HG02870 (cell line): Measurements from ENCODE around the gene RRAD.
"Not testable (repeated sequence)": the region's sequence is repeated elsewhere in the genome, so short reads cannot be mapped to it uniquely, and the experiment has no call there.

Source experiments
- ATAC-seq: cut with Tn5 transposase; IDR thresholded peaks from one replicate; pipeline ENCODE4 v1.9.1; 2021; ENCODE audit warnings: mild to moderate bottlenecking, moderate library complexity; ENCODE audit not compliant: unreplicated experiment

The RRAD gene

GRCh38 chr16:66901626-66902025, 23.7 kb downstream of the RRAD start:
- no peak for ATAC-seq

- ATAC-seq = no peak
These were observed 24.5 kb downstream of the RRAD start for GRCh38 chr16:66900721-66901441.

- ATAC-seq = no peak
These were observed 25.2 kb downstream of the RRAD start for GRCh38 chr16:66899945-66900710.

- ATAC-seq = no peak
These were observed 25.9 kb downstream of the RRAD start for GRCh38 chr16:66899310-66899944.

GRCh38 chr16:66898933-66899309, 26.4 kb downstream of the RRAD start:
- ATAC-seq = no peak

DNA sequence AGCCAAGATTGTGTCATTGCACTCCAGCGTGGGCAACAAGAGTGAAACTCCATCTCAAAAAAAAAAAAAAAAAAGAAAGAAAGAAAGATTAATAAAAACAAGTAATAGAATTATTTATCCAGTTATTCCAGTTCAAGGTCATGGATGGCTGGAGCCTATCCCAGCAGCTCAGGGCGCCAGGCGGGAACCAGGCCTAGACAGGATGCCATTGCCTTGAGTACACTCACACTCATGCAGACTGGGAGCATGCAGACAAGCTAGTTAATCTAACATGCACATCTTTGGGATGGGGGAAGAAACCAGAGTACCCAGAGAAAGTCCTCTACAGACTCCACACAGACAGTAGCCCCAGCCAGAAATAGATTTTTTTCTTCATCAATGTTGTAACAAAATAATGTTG, 27.1 kb downstream of the RRAD start:
- no peak for ATAC-seq

- not testable (repeated sequence) for ATAC-seq
These were observed 28.7 kb downstream of the RRAD start for GRCh38 chr16:66896682-66897081.

DNA sequence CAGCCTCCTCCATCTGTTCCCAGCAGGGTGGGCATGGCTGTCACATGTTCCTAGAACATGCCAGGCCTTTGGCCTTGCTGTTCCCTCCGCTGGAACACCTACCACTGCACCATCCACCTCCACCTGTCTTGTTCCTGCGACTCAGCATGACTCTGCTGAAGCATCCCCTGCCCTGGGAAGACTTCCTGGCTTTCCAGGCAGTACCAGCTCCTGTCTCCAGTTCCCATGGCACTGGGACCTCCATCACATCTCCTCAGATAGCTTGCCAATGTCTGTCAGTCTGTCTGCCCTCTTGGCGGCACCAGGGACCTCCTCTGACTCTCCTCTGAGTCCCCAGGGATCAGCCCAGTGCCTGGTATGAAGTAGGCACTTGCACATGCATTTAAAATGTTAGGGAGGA, 29.3 kb downstream of the RRAD start:
- ATAC-seq = no peak

DNA sequence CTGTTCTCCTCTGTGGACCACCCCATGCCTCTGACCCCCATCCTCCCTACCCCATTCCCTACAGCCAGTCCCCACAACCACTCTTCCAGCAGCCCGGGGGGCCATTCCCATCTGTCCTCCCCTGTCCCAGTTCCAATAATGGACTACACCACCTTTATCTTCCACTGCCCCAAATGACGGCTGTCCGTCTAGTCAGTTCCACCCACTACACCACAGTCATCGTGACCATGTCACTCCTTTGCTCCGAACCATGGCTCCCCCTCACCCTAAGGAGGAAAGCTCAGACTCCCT, 29.7 kb downstream of the RRAD start:
- ATAC-seq = no peak

DNA sequence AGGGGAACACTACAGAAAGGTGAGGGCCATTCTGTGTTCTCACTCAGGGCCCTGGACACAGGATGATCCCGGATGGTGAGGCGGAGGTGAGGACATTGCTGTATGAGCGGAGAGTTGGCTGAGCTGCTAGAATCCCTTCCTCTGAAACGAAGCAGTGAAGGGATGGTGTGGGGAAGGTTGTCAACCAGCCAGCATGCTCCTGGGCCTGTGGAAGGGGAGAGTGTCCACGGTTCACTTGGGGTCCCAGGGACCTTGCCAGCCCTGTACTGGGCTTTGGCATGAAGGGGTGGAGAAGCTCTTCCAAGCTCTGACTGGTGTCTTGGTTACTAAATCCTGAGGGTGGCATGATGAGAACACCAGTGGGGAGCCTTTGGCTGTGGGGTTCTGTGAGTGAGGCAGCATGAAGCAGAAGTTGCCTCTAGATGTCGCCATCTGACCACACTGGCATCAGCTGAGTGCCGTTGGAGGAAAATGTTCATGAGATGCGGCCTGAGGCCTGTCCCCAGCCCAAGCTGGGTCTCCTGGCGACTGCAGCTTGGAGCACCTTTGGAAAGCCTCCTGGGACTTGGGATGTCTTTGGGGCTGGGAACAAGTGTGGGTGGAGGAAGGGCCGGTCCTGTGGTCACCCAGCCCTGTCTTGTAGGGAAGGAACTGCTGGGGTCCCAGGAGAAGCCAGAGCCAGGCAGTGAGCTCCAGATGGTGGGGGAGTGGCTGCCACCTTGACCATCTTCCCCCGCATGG, 30.2 kb downstream of the RRAD start:
- ATAC-seq = no peak

DNA sequence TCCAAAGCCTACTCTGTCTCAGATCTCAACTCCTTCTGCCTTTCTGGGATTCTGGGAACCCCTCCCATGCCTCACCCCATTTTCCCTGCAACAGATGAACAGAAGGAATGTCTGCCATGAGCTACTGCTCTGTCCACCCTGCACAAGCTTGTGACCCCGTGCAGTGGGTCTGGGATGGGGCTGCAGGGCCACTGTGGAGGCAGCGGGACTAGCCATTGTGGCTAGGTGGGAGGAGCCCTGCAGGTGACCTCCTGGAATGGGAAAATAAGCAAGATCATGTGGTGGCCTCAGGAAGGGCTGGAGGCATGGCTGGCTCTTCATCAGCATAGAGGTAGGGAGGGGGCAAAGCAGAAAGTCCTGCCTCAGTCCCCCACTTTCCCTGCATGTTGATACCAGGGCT, 31.3 kb downstream of the RRAD start:
- ATAC-seq = no peak

GRCh38 chr16:66891797-66892196, 33.5 kb downstream of the RRAD start:
- no peak for ATAC-seq

- no peak for ATAC-seq
These were observed 34.0 kb downstream of the RRAD start for GRCh38 chr16:66891360-66891759.

DNA sequence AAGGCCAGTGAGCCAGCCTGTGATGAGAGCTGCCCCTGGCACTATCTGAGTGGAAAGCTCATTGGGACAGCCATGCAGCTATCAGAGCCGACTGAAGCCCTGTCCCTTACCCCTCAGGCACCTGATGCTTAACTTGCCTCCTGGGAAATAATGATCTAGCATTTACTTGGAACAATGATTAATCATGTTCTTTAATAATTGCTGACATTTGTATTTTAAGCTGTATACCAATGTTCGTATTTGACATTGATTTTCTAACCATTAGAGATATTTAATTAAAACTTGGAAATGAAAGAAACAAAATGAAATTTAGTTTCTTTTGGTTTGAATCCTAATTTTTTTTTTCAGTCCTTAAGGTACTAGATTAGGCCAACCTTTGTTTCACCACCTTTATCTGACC, 34.5 kb downstream of the RRAD start:
- no peak for ATAC-seq

- ATAC-seq = no peak
These were observed 35.7 kb downstream of the RRAD start for GRCh38 chr16:66889622-66890021.

- ATAC-seq = no peak
These were observed 36.4 kb downstream of the RRAD start for GRCh38 chr16:66888647-66889615.

- ATAC-seq = no peak
These were observed 38.4 kb downstream of the RRAD start for GRCh38 chr16:66886914-66887313.

GRCh38 chr16:66886321-66886720, 39.0 kb downstream of the RRAD start:
- no peak for ATAC-seq

- ATAC-seq = no peak
These were observed 39.8 kb downstream of the RRAD start for GRCh38 chr16:66885491-66885890.

- no peak for ATAC-seq
These were observed 42.6 kb downstream of the RRAD start for GRCh38 chr16:66882702-66883101.
